PC-9 (cell line): ENCODE data around the gene RPL13.

Experiments
- EZH2 ChIP-seq: fragments of 200-600 bp; sonication (generic); IDR thresholded peaks from 2 replicates; pipeline ENCODE4 v1.8.0; 2017; ENCODE audit warnings: antibody characterized with exemption, low read depth
- TF ChIP-seq, protein P1 (sequence below): fragments of 200-600 bp; sonication (generic); conservative IDR thresholded peaks from 2 replicates; pipeline ENCODE4 v1.6.1; 2017; ENCODE audit warnings: mixed run types, antibody characterized with exemption, mild to moderate bottlenecking, moderate library complexity

DNA sequence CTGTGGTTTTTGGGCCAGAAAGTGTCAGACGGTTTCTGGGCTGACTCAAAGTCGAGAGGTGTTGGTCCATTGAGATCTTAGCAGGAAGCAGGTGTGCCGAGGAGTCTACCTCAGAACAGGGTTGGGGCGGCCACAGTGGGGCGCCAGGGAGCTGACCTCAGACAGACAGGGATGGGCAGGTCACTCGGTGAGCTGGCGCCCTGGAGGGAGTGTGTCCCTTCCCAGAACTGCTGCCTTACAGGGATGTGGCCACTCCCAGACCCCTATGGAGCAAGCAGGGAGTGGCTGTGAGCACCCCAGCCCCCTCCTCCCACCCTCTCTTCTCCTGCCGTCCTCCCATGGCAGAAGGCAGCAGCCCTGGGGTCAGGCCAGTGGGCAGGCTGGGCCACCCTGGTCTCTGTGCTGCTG is 39.0 kb downstream of the RPL13 start:
- TF ChIP-seq EZH2, result no peak
- TF ChIP-seq, protein P1, sequence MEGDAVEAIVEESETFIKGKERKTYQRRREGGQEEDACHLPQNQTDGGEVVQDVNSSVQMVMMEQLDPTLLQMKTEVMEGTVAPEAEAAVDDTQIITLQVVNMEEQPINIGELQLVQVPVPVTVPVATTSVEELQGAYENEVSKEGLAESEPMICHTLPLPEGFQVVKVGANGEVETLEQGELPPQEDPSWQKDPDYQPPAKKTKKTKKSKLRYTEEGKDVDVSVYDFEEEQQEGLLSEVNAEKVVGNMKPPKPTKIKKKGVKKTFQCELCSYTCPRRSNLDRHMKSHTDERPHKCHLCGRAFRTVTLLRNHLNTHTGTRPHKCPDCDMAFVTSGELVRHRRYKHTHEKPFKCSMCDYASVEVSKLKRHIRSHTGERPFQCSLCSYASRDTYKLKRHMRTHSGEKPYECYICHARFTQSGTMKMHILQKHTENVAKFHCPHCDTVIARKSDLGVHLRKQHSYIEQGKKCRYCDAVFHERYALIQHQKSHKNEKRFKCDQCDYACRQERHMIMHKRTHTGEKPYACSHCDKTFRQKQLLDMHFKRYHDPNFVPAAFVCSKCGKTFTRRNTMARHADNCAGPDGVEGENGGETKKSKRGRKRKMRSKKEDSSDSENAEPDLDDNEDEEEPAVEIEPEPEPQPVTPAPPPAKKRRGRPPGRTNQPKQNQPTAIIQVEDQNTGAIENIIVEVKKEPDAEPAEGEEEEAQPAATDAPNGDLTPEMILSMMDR, result peak; percentile 64
